ENCODE measurements around the gene RFESD.
"Not testable (repeated sequence)": the region's sequence is repeated elsewhere in the genome, so short reads cannot be mapped to it uniquely, and the experiment has no call there.

The RFESD gene

GRCh38 chr5:95682891-95683290, 36.3 kb downstream of the RFESD start, which contains the start of gene SPATA9:
Gene SPATA9, minus strand, starts transcription at chr5:95682991. Its CDS starts 137 bp downstream, at chr5:95682854.
- no peak for ATAC-seq (replicated peaks)
- Mint-ChIP-seq H3K9me3 (no peaks in the 10 kb centered on the region), H3K27me3 (peaks cover 38 to 49% of the 10 kb centered on the region in 2 donors), H3K27ac (no peak within 1 kb of the TSS), H3K4me1 (ENCODE audit: low read depth in 2 of 2) (no peaks in the 10 kb centered on the region), H3K36me3 (ENCODE audit: insufficient read depth) (no peaks in the 10 kb centered on the region), H3K4me3 (no peak within 1 kb of the TSS)
- DNase-seq, result no peak

GRCh38 chr5:95684361-95684760, 37.8 kb downstream of the RFESD start:
- Mint-ChIP-seq H3K27ac (no peak overlapping the region), H3K4me1 (ENCODE audit: low read depth in 2 of 2) (no peaks in the 10 kb centered on the region), H3K36me3 (ENCODE audit: insufficient read depth) (no peaks in the 10 kb centered on the region), H3K27me3 (peaks cover 33 to 46% of the 10 kb centered on the region in 2 donors), H3K9me3 (no peaks in the 10 kb centered on the region), H3K4me3 (no peak overlapping the region)
- ATAC-seq (replicated peaks) (no peak), DNase-seq (no peak)

- Mint-ChIP-seq H3K27ac (no peak overlapping the region), H3K9me3 (no peaks in the 10 kb centered on the region), H3K4me3 (no peak overlapping the region), H3K4me1 (ENCODE audit: low read depth in 2 of 2) (no peaks in the 10 kb centered on the region), H3K36me3 (ENCODE audit: insufficient read depth) (no peaks in the 10 kb centered on the region), H3K27me3 (peaks cover 24 to 36% of the 10 kb centered on the region in 2 donors)
- ATAC-seq (replicated peaks) (no peak), DNase-seq (no peak)
These were observed 40.1 kb downstream of the RFESD start for GRCh38 chr5:95686651-95687050.

- Mint-ChIP-seq H3K27ac (no peak overlapping the region), H3K4me3 (no peak overlapping the region), H3K36me3 (ENCODE audit: insufficient read depth) (no peaks in the 10 kb centered on the region), H3K4me1 (ENCODE audit: low read depth in 2 of 2) (no peaks in the 10 kb centered on the region), H3K9me3 (no peaks in the 10 kb centered on the region), H3K27me3 (peaks cover 6 to 10% of the 10 kb centered on the region in 2 donors)
- ATAC-seq (replicated peaks) (no peak), DNase-seq (no peak)
These were observed 43.1 kb downstream of the RFESD start for GRCh38 chr5:95689680-95690079.

GRCh38 chr5:95690333-95690732, 43.8 kb downstream of the RFESD start:
- no peak for ATAC-seq (replicated peaks)
- H3K9me3 Mint-ChIP-seq, result no peaks in the 10 kb centered on the region
- no peak overlapping the region for H3K27ac Mint-ChIP-seq
- no peaks in the 10 kb centered on the region for H3K4me1 Mint-ChIP-seq (ENCODE audit: low read depth in 2 of 2)
- H3K4me3 Mint-ChIP-seq, result no peak overlapping the region
- no peaks in the 10 kb centered on the region for H3K36me3 Mint-ChIP-seq (ENCODE audit: insufficient read depth)
- DNase-seq, result no peak
- peaks cover 3 to 6% of the 10 kb centered on the region in 2 donors for H3K27me3 Mint-ChIP-seq

GRCh38 chr5:95697781-95698681, 51.5 kb downstream of the RFESD start:
- no peaks in the 10 kb centered on the region for H3K9me3 Mint-ChIP-seq
- H3K4me3 Mint-ChIP-seq, result no peak overlapping the region
- peaks cover 24 to 25% of the 10 kb centered on the region in 2 donors for H3K27me3 Mint-ChIP-seq
- H3K4me1 Mint-ChIP-seq (ENCODE audit: low read depth in 2 of 2), result no peaks in the 10 kb centered on the region
- H3K36me3 Mint-ChIP-seq (ENCODE audit: insufficient read depth), result no peaks in the 10 kb centered on the region
- ATAC-seq (replicated peaks) (no peak), DNase-seq (no peak)
- no peak overlapping the region for H3K27ac Mint-ChIP-seq

GRCh38 chr5:95699337-95699736, 52.8 kb downstream of the RFESD start:
- Mint-ChIP-seq H3K4me3 (no peak overlapping the region), H3K9me3 (no peaks in the 10 kb centered on the region), H3K36me3 (ENCODE audit: insufficient read depth) (no peaks in the 10 kb centered on the region), H3K27me3 (peaks cover 24 to 25% of the 10 kb centered on the region in 2 donors), H3K27ac (no peak overlapping the region), H3K4me1 (ENCODE audit: low read depth in 2 of 2) (no peaks in the 10 kb centered on the region)
- ATAC-seq (replicated peaks) (no peak), DNase-seq (no peak)

- no peak overlapping the region for H3K27ac Mint-ChIP-seq
- no peak overlapping the region for H3K4me3 Mint-ChIP-seq
- no peak for DNase-seq
- H3K4me1 Mint-ChIP-seq (ENCODE audit: low read depth in 2 of 2), result no peaks in the 10 kb centered on the region
- H3K27me3 Mint-ChIP-seq, result peaks cover 24 to 25% of the 10 kb centered on the region in 2 donors
- no peaks in the 10 kb centered on the region for H3K36me3 Mint-ChIP-seq (ENCODE audit: insufficient read depth)
- no peak for ATAC-seq (replicated peaks)
- H3K9me3 Mint-ChIP-seq, result no peaks in the 10 kb centered on the region
These were observed 54.5 kb downstream of the RFESD start for GRCh38 chr5:95701074-95701473.

- Mint-ChIP-seq H3K4me3 (no peak overlapping the region), H3K27me3 (peaks cover 17 to 23% of the 10 kb centered on the region in 2 donors), H3K27ac (no peak overlapping the region), H3K9me3 (no peaks in the 10 kb centered on the region), H3K36me3 (ENCODE audit: insufficient read depth) (no peaks in the 10 kb centered on the region), H3K4me1 (ENCODE audit: low read depth in 2 of 2) (no peaks in the 10 kb centered on the region)
- no peak for DNase-seq
- no peak for ATAC-seq (replicated peaks)
These were observed 57.6 kb downstream of the RFESD start for GRCh38 chr5:95704150-95704549.

GRCh38 chr5:95706196-95706595, 59.6 kb downstream of the RFESD start:
- DNase-seq; H3K4me1 Mint-ChIP-seq (ENCODE audit: low read depth in 2 of 2); H3K36me3 Mint-ChIP-seq (ENCODE audit: insufficient read depth); ATAC-seq (replicated peaks); H3K4me3 Mint-ChIP-seq; H3K9me3 Mint-ChIP-seq; H3K27ac Mint-ChIP-seq: not testable (repeated sequence)
- peaks cover 10 to 25% of the 10 kb centered on the region in 2 donors for H3K27me3 Mint-ChIP-seq

GRCh38 chr5:95707055-95707454, 60.5 kb downstream of the RFESD start:
- Mint-ChIP-seq H3K9me3 (no peaks in the 10 kb centered on the region), H3K4me3 (no peak overlapping the region), H3K27me3 (peaks cover 10 to 30% of the 10 kb centered on the region in 2 donors), H3K4me1 (ENCODE audit: low read depth in 2 of 2) (no peaks in the 10 kb centered on the region), H3K27ac (no peak overlapping the region), H3K36me3 (ENCODE audit: insufficient read depth) (no peaks in the 10 kb centered on the region)
- DNase-seq (no peak), ATAC-seq (replicated peaks) (no peak)
